Thyroid gland (tissue), 4 donors: Measurements from ENCODE around the gene ATG14.

Source experiments
- CTCF ChIP-seq, 6 experiments: fragments of 200-600 bp in 3 of 6; fragments of 450-650 bp in 3 of 6; sonication (generic) in 3 of 6; IDR thresholded peaks; one replicate each; pipeline ENCODE4 v1.5.1; 2016 to 2019; ENCODE audit warnings: antibody characterized with exemption in 6 of 6, mild to moderate bottlenecking in 2 of 6, inconsistent platforms in 1 of 6, moderate library complexity in 1 of 6
- POLR2A ChIP-seq, 2 donors: fragments of 450-650 bp; IDR thresholded peaks; one replicate each; pipeline ENCODE4 v1.6.1; 2017; ENCODE audit warnings: antibody characterized with exemption in 2 of 2, mild to moderate bottlenecking in 2 of 2, moderate library complexity in 1 of 2

- TF ChIP-seq CTCF (IDR thresholded peaks at IDR 0.05) (no peak), POLR2A (IDR thresholded peaks at IDR 0.05) (no peak)
Observed at GRCh38 chr14:55389330-55389729, 22.3 kb downstream of the ATG14 start.
